ENCODE results near the gene YDJC.
"Not testable (repeated sequence)": the region's sequence is repeated elsewhere in the genome, so short reads cannot be mapped to it uniquely, and the experiment has no call there.

The YDJC gene

GRCh38 chr22:21629255-21630149 is at the start of gene YDJC:
TSS of gene YDJC (minus strand) at chr22:21630022. CDS start at chr22:21630014, 8 bp downstream.
- peak; percentile 90 for DNase-seq (ENCODE audit: low read depth)

GRCh38 chr22:21679383-21679782 is 49.6 kb upstream of the YDJC start:
- no peak for DNase-seq (ENCODE audit: low read depth)

GRCh38 chr22:21678842-21679241 is 49.0 kb upstream of the YDJC start:
- not testable (repeated sequence) for DNase-seq (ENCODE audit: low read depth)

GRCh38 chr22:21677606-21678443 is 48.0 kb upstream of the YDJC start:
- DNase-seq (ENCODE audit: low read depth): no peak

- no peak for DNase-seq (ENCODE audit: low read depth)
These were observed 44.9 kb upstream of the YDJC start for GRCh38 chr22:21674638-21675245.

GRCh38 chr22:21673534-21674321 is 43.9 kb upstream of the YDJC start:
- DNase-seq (ENCODE audit: low read depth): no peak

- DNase-seq (ENCODE audit: low read depth): no peak
These were observed 42.3 kb upstream of the YDJC start for GRCh38 chr22:21672107-21672629.

GRCh38 chr22:21669026-21669425 is 39.2 kb upstream of the YDJC start:
- no peak for DNase-seq (ENCODE audit: low read depth)

- DNase-seq (ENCODE audit: low read depth): no peak
These were observed 37.0 kb upstream of the YDJC start for GRCh38 chr22:21666786-21667185.

GRCh38 chr22:21665047-21665851 is 35.4 kb upstream of the YDJC start:
- no peak for DNase-seq (ENCODE audit: low read depth)

- DNase-seq (ENCODE audit: low read depth): no peak
These were observed 33.9 kb upstream of the YDJC start for GRCh38 chr22:21663738-21664137.

- DNase-seq (ENCODE audit: low read depth): no peak
These were observed 32.2 kb upstream of the YDJC start for GRCh38 chr22:21661991-21662390.

GRCh38 chr22:21660904-21661303 is 31.1 kb upstream of the YDJC start:
- no peak for DNase-seq (ENCODE audit: low read depth)

- DNase-seq (ENCODE audit: low read depth): no peak
These were observed 30.2 kb upstream of the YDJC start for GRCh38 chr22:21659864-21660525.

GRCh38 chr22:21657360-21658032 is 27.7 kb upstream of the YDJC start:
- DNase-seq (ENCODE audit: low read depth): peak; percentile 55

- DNase-seq (ENCODE audit: low read depth): no peak
These were observed 27.2 kb upstream of the YDJC start for GRCh38 chr22:21657020-21657359.

GRCh38 chr22:21652547-21653545 is 23.0 kb upstream of the YDJC start:
- no peak for DNase-seq (ENCODE audit: low read depth)

GRCh38 chr22:21652010-21652546 is 22.3 kb upstream of the YDJC start:
- peak; percentile 88 for DNase-seq (ENCODE audit: low read depth)

All from EH (cell line).